ENCODE measurements around the gene UQCRC1. TPM values are rescaled to one million over a fixed set of nuclear protein-coding genes. Genes with fewer than 3 reads are reported as not detected.
A peak's percentile ranks its signal among the peaks of the same experiment; 100 is the strongest.

The UQCRC1 gene
- total RNA-seq = 100 to 1,000 TPM; 119 to 239 (median 154) TPM

DNA sequence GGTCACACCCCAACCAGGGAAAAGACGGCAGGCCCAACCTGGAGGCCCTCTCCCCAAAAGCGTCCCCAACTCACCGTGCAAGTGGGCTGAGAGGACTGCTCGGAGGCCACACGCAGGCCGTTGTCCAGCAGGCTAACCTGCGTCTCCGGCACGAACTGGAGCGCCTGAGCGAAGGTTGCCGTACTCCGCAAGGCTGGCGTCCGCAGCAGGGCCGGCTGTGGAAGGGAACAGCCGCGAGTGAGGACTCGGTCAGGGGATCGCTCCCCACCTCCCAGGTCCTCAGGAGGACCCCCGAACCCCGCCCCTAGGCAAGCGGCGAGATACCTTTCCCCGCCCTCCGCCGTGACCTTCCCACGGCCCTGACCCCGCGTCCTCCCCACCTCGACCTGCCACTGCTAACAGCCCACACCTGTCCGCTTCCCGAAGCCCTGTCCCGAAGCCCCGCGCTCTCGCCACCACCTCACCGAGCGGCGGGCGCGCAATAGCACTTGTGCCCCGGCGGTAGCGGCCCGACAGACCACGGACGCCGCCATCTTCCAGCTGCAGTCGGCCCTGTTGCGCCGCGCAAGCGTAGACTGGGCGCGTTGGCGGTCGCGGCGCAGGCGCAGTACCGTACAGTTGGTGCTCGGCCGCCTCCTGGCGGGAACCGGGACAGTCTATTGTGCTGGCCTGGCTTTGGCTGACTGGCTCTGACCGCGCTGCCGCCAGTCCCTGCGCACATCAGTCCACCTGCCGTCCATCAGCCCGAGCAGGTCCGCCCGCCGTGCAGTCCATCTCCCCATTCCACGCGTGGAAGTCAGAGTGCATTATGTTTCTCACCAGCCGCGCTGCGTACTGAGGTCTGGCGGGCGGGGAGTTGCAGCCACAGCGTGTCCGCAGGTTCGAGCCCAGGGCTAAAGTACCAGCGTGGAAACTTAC lies at the start of gene UQCRC1:
TSS of gene UQCRC1 (minus strand) at position 559 of the 918 bp plus-strand sequence. CDS start at position 533, 26 bp downstream.
- Histone ChIP-seq H3K27ac (peak within 1 kb of the TSS; percentile 70 to 93 (median 90)), H3K4me3 (peak within 1 kb of the TSS; percentile 52 to 70 (median 58)), H3K36me3 (peaks cover 11 to 26% (median 21%) of the 10 kb centered on the region in 4 donors), H3K27me3 (no peaks in the 10 kb centered on the region), H3K4me1 (peaks cover 10 to 19% (median 12%) of the 10 kb centered on the region in 4 donors), H3K9me3 (no peaks in the 10 kb centered on the region)
- ATAC-seq (ENCODE audit: low FRiP score in 2 of 2) = peak; percentile 99 to 100
- WGBS, 2 donors = 3 to 6% methylated on average over 11 to 46 of the region's 86 CpGs
- peak; percentile 95 to 98 for DNase-seq
- TF ChIP-seq, protein P1, sequence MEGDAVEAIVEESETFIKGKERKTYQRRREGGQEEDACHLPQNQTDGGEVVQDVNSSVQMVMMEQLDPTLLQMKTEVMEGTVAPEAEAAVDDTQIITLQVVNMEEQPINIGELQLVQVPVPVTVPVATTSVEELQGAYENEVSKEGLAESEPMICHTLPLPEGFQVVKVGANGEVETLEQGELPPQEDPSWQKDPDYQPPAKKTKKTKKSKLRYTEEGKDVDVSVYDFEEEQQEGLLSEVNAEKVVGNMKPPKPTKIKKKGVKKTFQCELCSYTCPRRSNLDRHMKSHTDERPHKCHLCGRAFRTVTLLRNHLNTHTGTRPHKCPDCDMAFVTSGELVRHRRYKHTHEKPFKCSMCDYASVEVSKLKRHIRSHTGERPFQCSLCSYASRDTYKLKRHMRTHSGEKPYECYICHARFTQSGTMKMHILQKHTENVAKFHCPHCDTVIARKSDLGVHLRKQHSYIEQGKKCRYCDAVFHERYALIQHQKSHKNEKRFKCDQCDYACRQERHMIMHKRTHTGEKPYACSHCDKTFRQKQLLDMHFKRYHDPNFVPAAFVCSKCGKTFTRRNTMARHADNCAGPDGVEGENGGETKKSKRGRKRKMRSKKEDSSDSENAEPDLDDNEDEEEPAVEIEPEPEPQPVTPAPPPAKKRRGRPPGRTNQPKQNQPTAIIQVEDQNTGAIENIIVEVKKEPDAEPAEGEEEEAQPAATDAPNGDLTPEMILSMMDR (IDR thresholded peaks at IDR 0.05) = peak; percentile 82 to 99 (median 96)
- TF ChIP-seq EP300 (IDR thresholded peaks at IDR 0.05) (no peak), POLR2A (IDR thresholded peaks at IDR 0.05) (peak in 3 of 4 donors; percentile 70 to 92 (median 79)), POLR2AphosphoS5 (IDR thresholded peaks at IDR 0.05) (peak; percentile 88 to 94)

DNA sequence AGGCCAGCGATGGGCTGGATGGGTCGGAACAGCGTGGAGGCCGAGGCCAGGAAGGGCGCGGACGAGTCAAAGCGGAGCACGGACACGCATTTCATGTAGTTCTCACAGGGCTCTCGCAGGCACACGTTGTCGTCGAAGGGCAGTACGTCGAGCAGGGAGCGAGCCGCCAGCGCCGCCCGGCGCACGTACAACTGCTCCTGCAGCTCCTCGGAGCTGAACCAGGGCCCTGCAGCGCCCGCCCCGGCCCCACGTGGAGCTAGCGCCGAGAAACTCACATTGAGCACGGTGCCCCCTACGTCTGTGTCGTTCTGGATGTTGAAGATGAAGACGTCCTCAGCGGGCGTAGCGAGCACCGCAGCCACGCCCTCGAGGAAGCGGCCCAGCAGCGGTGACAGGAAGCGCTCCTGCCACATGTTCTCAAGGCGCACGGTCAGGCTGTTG lies 47.4 kb upstream of the UQCRC1 start:
- peak in 1 of 2 donors; percentile 89 for DNase-seq
- H3K4me3 ChIP-seq = peak overlapping the region in 3 of 4 donors; percentile 68 to 74 (median 68)
- ATAC-seq (ENCODE audit: low FRiP score in 2 of 2) = no peak

DNA sequence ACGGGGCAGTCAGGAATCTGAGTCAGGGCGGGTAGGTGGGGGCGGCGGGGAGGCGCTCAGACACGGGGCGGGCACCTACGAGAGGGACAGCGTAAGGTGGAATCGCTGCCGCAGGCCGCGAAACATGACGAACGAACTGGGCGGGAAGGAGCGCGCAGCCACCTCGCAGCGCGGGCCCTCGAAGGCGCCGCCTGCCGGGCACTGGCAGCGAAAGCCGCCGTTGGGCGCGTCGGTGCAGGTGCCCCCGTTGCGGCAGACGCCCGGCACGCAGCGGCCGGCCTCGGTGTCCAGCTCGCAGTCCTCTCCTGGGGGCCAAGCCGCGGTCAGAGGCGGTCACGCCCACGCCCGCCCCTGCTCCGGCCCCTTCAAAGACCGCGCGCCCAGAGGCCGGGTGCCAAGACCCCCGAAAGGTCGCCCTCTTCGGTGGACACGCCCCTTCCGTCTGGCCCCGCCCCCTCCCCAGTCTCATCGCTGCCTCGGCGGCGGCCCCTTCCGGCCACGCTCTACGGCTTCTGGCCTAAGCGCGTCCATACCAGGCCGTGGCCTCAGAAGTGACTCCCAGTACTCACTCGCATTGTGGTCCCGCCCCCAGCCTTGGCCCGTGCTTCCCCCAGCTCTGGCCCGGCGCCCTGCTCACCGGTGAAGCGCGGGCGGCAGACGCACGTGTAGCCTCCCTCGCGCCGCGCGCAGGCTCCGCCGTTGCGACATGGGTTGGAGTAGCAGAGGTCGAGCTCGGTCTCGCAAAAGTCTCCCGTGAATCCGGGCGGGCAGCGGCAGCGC lies 46.8 kb upstream of the UQCRC1 start:
- H3K4me3 ChIP-seq = peak overlapping the region; percentile 21 to 74 (median 68)
- peak overlapping the region; percentile 62 to 84 (median 78) for H3K27ac ChIP-seq

More for the DNA sequence above, 47.4 kb upstream of the UQCRC1 start:
- Histone ChIP-seq H3K36me3 (no peaks in the 10 kb centered on the region), H3K27me3 (peaks cover 0 to 17% (median under 1%) of the 10 kb centered on the region in 4 donors), H3K9me3 (no peaks in the 10 kb centered on the region), H3K27ac (peak overlapping the region in 3 of 4 donors; percentile 75 to 84 (median 80)), H3K4me1 (peaks cover 10 to 31% (median 25%) of the 10 kb centered on the region in 4 donors)
- 58 to 61% methylated on average over 12 to 44 of the region's 45 CpGs for WGBS, 2 donors
- TF ChIP-seq, protein P1 (IDR thresholded peaks at IDR 0.05) = no peak
- no peak for TF ChIP-seq POLR2AphosphoS5 (IDR thresholded peaks at IDR 0.05)

DNA sequence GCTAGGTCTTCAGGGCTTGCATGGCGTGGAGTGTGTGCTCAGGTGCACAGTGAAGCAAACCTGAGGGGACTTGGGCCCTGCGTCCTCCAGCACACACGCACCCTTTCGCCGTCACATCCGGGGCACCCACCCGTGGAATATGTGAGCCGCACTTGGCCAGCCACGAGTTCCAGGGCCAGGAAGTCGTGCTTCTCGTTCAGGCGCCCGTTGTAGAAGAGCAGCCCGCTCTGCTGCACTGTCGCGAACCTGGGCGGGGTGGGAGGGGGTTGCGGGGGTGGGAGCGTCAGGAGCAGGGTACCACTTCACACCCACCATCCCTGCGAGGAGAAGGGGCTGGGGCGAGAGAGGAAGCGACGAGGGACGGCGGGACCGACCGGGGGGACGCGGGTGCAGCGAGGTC lies 46.2 kb upstream of the UQCRC1 start:
- no CpG with 5 or more reads among the region's 30 CpGs for WGBS, 2 donors
- Histone ChIP-seq H3K4me1 (peaks cover 7 to 21% (median 16%) of the 10 kb centered on the region in 4 donors), H3K27ac (peak overlapping the region; percentile 62 to 84 (median 78)), H3K9me3 (no peaks in the 10 kb centered on the region), H3K4me3 (peak overlapping the region; percentile 21 to 74 (median 68)), H3K36me3 (no peaks in the 10 kb centered on the region), H3K27me3 (peaks cover 0 to 6% (median 0%) of the 10 kb centered on the region in 4 donors)
- DNase-seq = peak in 1 of 2 donors; percentile 42
- TF ChIP-seq, protein P1 (IDR thresholded peaks at IDR 0.05) = no peak
- TF ChIP-seq POLR2AphosphoS5 (IDR thresholded peaks at IDR 0.05) (no peak), EP300 (IDR thresholded peaks at IDR 0.05) (no peak), POLR2A (IDR thresholded peaks at IDR 0.05) (no peak)
- peak in 1 of 2 donors; percentile 0 for ATAC-seq (ENCODE audit: low FRiP score in 2 of 2)

More for the DNA sequence above, 46.8 kb upstream of the UQCRC1 start:
- ATAC-seq (ENCODE audit: low FRiP score in 2 of 2) (peak; percentile 91 to 95), DNase-seq (peak; percentile 91 to 96)
- peaks cover 0 to 12% (median 0%) of the 10 kb centered on the region in 4 donors for H3K27me3 ChIP-seq
- WGBS, 2 donors = 0 to 11% methylated on average over 28 to 36 of the region's 94 CpGs
- peaks cover 7 to 25% (median 19%) of the 10 kb centered on the region in 4 donors for H3K4me1 ChIP-seq
- TF ChIP-seq, protein P1 (IDR thresholded peaks at IDR 0.05) = peak; percentile 54 to 94 (median 90)
- TF ChIP-seq EP300 (IDR thresholded peaks at IDR 0.05) (no peak), POLR2A (IDR thresholded peaks at IDR 0.05) (peak in 2 of 4 donors; percentile 27 to 33), POLR2AphosphoS5 (IDR thresholded peaks at IDR 0.05) (no peak)
- H3K9me3 ChIP-seq = no peaks in the 10 kb centered on the region
- no peaks in the 10 kb centered on the region for H3K36me3 ChIP-seq

All from upper lobe of left lung (tissue), 6 donors.